GM18907 (cell line): ENCODE results near the gene NRXN3.
A peak's percentile ranks its signal among the peaks of the same experiment; 100 is the strongest.

Experiments
- ATAC-seq: cut with Tn5 transposase; IDR thresholded peaks from one replicate; pipeline ENCODE4 v1.9.1; 2021; ENCODE audit warnings: mild to moderate bottlenecking, moderate library complexity; ENCODE audit not compliant: unreplicated experiment

NRXN3 gene

DNA sequence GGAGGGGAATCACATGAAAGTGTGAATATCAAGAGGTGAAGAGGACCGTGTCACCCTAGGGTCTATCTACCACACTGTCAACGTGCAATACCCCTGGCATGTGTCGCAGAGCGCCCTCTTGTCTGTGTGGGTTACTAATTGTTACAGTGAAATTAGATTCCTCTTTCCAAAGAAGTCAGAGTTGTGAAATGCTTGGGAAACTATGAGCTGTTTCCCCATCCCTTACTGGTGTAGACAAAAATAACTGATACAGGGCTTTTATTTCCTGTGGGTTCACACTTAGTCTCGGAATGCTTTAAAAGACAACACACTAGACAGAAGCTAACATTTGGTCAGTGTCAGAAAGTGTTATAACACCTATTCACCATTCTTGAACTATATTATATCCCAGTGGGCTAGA lies 597.3 kb downstream of the NRXN3 start:
- no peak for ATAC-seq

GRCh38 chr14:78782551-78782950 lies 612.4 kb downstream of the NRXN3 start:
- no peak for ATAC-seq

DNA sequence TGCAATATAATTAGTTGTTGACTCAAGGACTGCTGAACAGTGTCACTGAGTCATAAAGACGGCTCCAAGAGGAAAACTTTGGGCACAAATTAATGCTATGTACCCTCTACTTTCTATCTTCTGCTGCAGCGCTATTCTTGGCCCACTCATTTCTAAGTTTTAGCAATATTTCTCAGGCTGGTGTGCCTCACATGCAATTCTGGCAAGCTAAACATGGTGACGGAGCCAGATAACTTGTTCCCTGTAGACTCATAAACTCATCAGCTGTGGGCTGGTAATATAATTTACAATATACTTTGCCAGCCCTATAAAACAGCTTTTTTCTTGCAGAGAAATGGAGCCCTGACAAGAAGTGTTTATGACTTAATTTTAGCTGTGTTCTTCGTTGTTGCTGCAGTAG lies 615.1 kb downstream of the NRXN3 start:
- ATAC-seq, result no peak

GRCh38 chr14:78788467-78789360 lies 618.5 kb downstream of the NRXN3 start:
- ATAC-seq, result no peak

DNA sequence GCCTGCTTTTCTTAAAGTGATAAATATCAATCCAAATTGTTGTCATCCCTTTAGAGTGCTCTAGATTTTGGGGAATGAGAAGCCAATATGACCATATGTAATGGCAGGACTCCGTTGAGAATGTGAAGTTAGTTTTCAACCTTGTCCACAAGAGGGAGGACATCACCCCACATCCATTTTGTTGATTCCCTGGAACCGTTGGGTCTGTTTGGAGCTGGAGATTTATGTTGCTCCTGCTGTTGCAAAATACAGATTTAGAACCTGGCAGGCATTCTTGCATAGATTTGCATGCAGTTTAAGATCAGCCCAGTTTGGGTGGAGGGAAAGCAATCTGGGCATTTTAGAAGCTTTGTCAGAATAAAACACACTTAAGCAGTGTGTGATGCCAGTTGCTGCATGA lies 620.1 kb downstream of the NRXN3 start:
- no peak for ATAC-seq

DNA sequence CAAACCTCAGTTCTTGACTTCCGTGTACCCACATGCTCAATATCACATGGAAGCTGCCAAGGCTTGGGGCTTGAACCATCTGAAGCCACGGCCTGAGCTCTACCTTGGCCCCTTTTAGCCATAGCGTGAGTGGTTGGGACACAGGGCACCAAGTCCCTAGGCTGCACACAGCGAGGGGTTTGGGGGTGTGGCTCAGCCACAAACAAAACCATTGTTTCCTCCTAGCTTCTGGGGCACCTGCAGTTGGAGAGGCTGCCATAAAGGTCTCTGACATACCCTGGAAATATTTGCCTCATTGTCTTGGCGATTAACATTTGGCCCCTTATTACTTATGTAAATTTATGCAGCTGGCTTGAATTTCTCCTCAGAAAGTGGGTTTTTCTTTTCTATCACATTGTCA lies 628.6 kb downstream of the NRXN3 start:
- no peak for ATAC-seq

GRCh38 chr14:78805570-78805969 lies 635.4 kb downstream of the NRXN3 start:
- ATAC-seq, result no peak

- ATAC-seq, result no peak
Measured at GRCh38 chr14:78823035-78823434, 652.9 kb downstream of the NRXN3 start.

GRCh38 chr14:78823516-78823915 lies 653.3 kb downstream of the NRXN3 start:
- no peak for ATAC-seq

GRCh38 chr14:78829274-78829673 lies 659.1 kb downstream of the NRXN3 start:
- ATAC-seq, result peak; percentile 98

DNA sequence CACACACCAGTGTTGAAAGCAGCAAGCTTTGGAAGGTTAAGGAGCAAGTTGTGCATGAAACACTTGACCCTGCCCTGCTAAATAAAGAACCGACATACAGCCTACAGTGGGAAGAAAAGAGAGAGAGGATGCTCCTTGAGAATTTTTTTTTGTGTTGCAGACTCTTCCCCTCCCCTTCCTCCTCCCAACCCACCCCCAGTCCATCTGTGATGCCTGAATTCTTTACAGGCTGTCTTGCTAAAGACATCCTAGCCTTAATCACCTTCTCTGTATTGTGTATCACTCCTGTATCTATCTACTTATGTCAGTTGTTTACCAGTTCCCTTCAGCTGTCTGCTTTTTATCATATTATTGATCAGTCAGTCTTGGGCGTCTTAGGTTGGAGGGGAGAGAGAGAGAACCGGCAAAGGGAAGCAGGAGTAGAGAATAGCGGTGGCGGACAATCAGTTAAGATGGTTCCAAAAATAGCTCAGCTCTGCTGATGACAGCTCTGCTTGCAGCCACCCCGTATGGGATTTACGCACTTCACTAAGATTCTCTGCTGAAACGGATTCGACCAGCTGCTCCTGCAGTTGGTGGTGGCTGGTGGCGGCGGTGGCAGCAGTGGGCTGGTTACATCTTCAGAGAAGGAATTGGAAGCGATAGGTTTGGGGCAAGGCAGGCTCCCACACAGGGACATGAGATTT lies 664.7 kb downstream of the NRXN3 start:
- no peak for ATAC-seq

DNA sequence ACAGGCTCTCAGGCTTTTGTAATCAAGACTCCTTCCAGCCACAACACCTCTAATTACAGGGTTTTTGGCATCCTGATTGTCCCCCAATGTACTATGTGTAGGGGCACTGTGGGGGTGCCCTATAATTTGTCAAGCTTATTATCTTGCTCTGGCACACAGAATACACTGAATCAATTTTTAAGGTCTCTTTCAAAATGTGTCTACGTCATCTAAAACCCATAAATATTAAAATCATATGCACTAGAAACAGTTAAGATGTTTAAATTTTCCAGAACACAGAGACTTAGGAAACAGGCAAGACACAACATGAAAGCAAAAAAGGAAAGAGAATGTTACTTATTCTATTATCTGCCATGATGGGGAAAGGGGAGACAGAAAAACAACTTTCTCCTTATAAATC lies 665.7 kb downstream of the NRXN3 start:
- no peak for ATAC-seq

DNA sequence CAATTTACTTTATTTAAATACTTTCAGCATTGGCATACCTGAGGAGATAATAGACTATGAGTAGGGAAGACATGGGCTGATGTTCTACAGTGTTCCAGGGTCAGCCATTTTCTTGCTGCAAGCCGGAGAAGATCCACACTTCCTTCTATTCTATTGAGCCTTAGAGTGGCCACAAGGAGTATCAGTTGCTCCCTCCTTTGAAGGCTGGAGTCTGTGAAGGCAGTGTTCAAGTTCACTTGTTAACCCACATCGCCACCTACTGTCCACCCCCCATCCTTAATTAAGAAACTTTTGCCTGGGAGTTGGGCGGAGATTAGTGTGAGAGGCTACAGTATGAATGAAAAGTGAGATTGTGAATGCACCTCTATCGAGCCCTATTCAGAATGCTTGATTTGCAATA lies 666.6 kb downstream of the NRXN3 start:
- ATAC-seq, result peak; percentile 76

GRCh38 chr14:78838959-78839358 lies 668.8 kb downstream of the NRXN3 start:
- no peak for ATAC-seq

GRCh38 chr14:78840898-78841297 lies 670.7 kb downstream of the NRXN3 start:
- ATAC-seq, result no peak

- ATAC-seq, result no peak
Measured at GRCh38 chr14:78847801-78848200, 677.6 kb downstream of the NRXN3 start.

GRCh38 chr14:78848234-78848820 lies 678.2 kb downstream of the NRXN3 start:
- ATAC-seq, result peak; percentile 96

DNA sequence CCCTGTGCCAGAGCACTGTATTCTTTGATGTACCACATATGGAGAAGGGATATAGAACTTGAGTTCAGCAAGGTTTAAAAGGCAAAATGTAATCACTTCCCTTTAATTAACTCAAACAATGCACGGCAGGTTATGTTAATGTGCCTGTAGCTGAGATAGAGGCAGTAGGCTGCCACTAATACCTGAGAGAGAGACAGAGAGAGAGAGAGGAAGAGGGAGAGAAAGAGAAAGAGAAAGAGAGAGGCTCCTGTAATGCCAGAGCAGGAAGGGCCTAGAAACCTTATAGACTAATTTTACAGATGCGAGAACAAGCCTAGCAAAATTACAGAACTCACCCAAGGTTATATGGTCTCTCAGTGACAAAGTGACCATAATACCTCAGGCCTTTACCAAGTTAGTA lies 679.8 kb downstream of the NRXN3 start:
- no peak for ATAC-seq

DNA sequence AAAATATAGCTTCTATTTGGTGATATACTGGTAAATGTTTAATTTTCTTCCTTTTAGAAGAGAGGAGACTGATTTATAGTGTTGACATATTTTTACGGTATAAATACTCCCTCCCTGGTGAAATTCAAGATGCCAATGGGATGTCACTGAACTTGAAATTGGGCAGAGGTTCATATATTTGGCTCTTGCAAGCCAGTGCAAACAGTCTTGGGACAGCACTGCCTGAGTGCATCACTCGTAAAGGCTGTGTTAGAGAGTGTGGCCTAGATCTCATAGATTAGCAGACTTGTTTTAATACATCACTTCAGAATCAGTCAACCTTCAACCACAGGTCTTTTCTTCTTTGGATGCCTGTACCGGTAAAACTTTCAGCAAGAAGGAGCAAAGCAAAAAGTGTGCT lies 681.0 kb downstream of the NRXN3 start:
- no peak for ATAC-seq

DNA sequence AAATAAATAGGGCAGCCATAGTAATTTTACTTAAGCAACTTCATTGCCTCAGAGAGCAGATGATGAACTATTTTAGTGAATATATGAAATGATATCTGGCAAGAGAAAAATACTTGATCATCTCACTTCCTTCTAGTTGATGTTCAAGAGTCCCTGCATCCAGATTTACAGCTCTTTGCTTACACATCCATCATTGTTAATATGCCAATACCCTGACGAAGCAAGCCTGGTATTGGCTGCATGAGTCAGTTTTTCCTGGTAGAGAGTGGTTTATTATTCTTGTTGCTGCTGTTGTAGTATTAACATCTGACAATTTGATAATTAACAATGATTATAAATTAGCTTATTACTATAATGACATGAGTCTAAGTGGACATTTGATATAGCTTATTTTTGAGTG lies 681.9 kb downstream of the NRXN3 start:
- ATAC-seq, result no peak

DNA sequence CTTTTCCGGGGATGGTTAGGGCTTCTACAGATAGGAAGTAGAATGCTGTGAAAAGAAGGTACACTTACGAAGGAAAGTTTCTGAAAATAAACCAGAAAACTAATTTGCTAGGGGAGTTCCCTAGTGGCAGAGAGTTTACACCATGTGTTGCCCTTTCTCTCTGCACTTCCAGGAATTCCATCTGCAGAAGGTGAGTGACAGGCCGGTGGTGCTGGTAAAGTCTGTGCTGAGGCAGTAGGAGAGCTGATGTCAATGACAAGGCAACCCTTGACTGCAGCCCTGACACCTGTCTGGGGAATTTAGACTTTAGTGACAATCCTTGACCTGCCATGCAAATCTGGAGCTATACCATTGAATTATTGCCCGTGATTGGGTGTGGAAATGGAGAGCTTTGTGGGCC lies 687.8 kb downstream of the NRXN3 start:
- ATAC-seq, result no peak

DNA sequence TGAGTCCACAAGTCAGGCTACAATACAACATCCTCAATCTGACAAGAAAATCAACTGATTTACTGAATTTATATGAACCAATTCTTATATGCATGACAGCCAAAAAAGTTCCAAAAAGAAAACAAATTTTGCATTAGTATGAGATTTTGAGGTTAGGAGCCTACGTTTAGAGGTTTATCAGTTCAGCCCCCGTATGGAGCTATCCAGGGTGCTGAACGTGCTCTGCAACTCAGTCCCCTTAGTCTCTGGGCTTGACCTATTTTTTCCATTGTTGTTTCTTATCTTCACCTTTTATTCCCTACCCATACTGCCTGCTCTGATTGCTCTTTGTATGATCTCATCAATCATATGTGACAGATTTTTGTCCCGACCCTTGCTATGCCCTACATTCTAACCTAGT lies 693.0 kb downstream of the NRXN3 start:
- ATAC-seq, result no peak
